Adrenal gland (tissue), 19 donors: ENCODE results near the gene ATF6B. TPM values are rescaled to one million over a fixed set of nuclear protein-coding genes. Genes with fewer than 3 reads are reported as not detected.
A peak's percentile ranks its signal among the peaks of the same experiment; 100 is the strongest.

ENCODE experiments used
- DNase-seq, 7 donors: peaks; one replicate each; pipeline ENCODE4 v3.0.0-alpha.2; 2019 to 2020
- H3K27ac ChIP-seq, 5 donors: fragments of 200-600 bp; sonication (generic) in 4 of 5; 1 replicate in 3 of 5; 2 replicates in 2 of 5; pipeline versions ENCODE4 v1.5.1 to v1.8.0; 2016 to 2020; ENCODE audit warnings: mild to moderate bottlenecking in 1 of 5
- H3K27me3 ChIP-seq: fragments of 200-600 bp; 2 replicates; pipeline ENCODE4 v1.8.0; 2021
- H3K36me3 ChIP-seq, 2 donors: fragments of 200-600 bp; replicated peaks in 1 of 2; 1 replicate in 1 of 2; 2 replicates in 1 of 2; pipeline versions ENCODE4 v1.5.1 to v1.8.0; 2018 to 2022
- H3K4me1 ChIP-seq, 2 donors: fragments of 200-600 bp; replicated peaks in 1 of 2; 1 replicate in 1 of 2; 2 replicates in 1 of 2; pipeline versions ENCODE4 v1.5.1 to v1.8.0; 2018 to 2021
- H3K4me3 ChIP-seq, 4 donors: fragments of 200-600 bp; sonication (generic) in 3 of 4; one replicate each; pipeline ENCODE4 v1.5.1; 2016 to 2018
- H3K9me3 ChIP-seq, 3 donors: fragments of 200-600 bp; sonication (generic) in 1 of 3; replicated peaks in 1 of 3; 1 replicate in 2 of 3; 2 replicates in 1 of 3; pipeline versions ENCODE4 v1.5.1 to v1.8.0; 2016 to 2021
- CTCF ChIP-seq, 6 experiments: fragments of 450-650 bp in 4 of 6; fragments of 200-600 bp in 2 of 6; sonication (generic) in 1 of 6; IDR thresholded peaks; 1 replicate in 5 of 6; 2 replicates in 1 of 6; pipeline versions ENCODE4 v1.5.1 to v1.8.0; 2016 to 2021; ENCODE audit warnings: antibody characterized with exemption in 6 of 6, mild to moderate bottlenecking in 2 of 6, moderate library complexity in 1 of 6
- POLR2A ChIP-seq, 2 donors: fragments of 450-650 bp; IDR thresholded peaks; one replicate each; pipeline ENCODE4 v1.6.1; 2017; ENCODE audit warnings: antibody characterized with exemption in 2 of 2, mild to moderate bottlenecking in 2 of 2, moderate library complexity in 1 of 2
- WGBS, 4 donors: extraction: QIAGEN DNeasy Blood & Tissue Kit in 2 of 4; methylation state at CpG; one replicate each; pipeline versions ENCODE4 v1.1.5 to v1.1.7; 2013 to 2017; 5-methylcytosine and 5-hydroxymethylcytosine counted together
- intact Hi-C, 2 donors: fragments of 100-400 bp; cut with DNase I; formaldehyde crosslinking; loops; one replicate each; pipeline versions ENCODE4 v1.14.1 to v1.15.0; 2022 to 2023
- long read RNA-seq, 10 donors: library from polyadenylated mRNA in 3 of 10; unstranded in 2 of 10; stranded (forward) in 1 of 10; transcript quantifications; one replicate each; pipeline ENCODE4 v2.0.0 and lab custom pipeline, GENCODE V29; 2021 to 2026
- polyA plus RNA-seq, 3 donors: library from polyadenylated mRNA; stranded (reverse); fragments of 200-250 nt in 2 of 3; fragments of 350-450 nt in 1 of 3; fragmentation: Illumina TruSeq in 1 of 3; extraction: RNeasy Lipid Tissue Mini Kit (QIAGEN cat#74804) in 1 of 3; gene quantifications; one replicate each; pipeline ENCODE4 v1.2.3, GENCODE V29; 2013 to 2014
- total RNA-seq, 9 donors: library from RNA; depleted of rRNA in 4 of 9; stranded (reverse); fragments of >200 nt in 4 of 9; fragments of 120-200 nt in 1 of 9; fragmentation: NEBNext Ultra II Directional in 1 of 9; extraction: Animal tissue kit (Norgen Biotek cat#: 25700) in 1 of 9; gene quantifications; one replicate each; pipeline versions ENCODE4 v1.1.0 to v1.2.4, GENCODE V29; 2013 to 2023
- donor health status: healthy with polysubstance abuse.
- donor health status: Bipolar disorder and iron deficiency.
- donor health status: DM: yes; HTN: yes; CAD: no.
- donor health status: DM: no; HTN: no; CAD: no.
- donor health status: DM: no; HTN: no; CAD: no.
- donor health status: DM: yes; HTN: yes; CAD: no.

Gene ATF6B
- total RNA-seq = 100 to 1,000 TPM in 2 of 9 donors, 10 to 100 TPM in 7; 17.7 to 109 (median 35.7) TPM
- polyA plus RNA-seq = 100 to 1,000 TPM in 1 of 3 donors, 10 to 100 TPM in 2; 42.3 to 136 (median 67.3) TPM
- long read RNA-seq, donor 1, transcript ATF6B-216 (8 exons, 1,176 nt) = major isoform, 10 of 15 reads
- long read RNA-seq, donor 1, partial matches to known transcripts = 0 of 15 reads
- long read RNA-seq, donor 1, other reads (novel, unspliced or antisense) = 0 of 15 reads
- long read RNA-seq, donor 2, transcript ATF6B-216 (8 exons, 1,176 nt) = major isoform, 9 of 32 reads
- long read RNA-seq, donor 2, partial matches to known transcripts = 13 of 32 reads
- long read RNA-seq, donor 2, other reads (novel, unspliced or antisense) = 0 of 32 reads
- long read RNA-seq, donor 3, partial matches to known transcripts = 7 of 16 reads
- long read RNA-seq, donor 3, other reads (novel, unspliced or antisense) = 0 of 16 reads
- long read RNA-seq, donor 4, partial matches to known transcripts = 7 of 11 reads
- long read RNA-seq, donor 4, other reads (novel, unspliced or antisense) = 0 of 11 reads
- long read RNA-seq, donor 5, partial matches to known transcripts = 2 of 11 reads
- long read RNA-seq, donor 5, other reads (novel, unspliced or antisense) = 4 of 11 reads
- long read RNA-seq, donor 6, partial matches to known transcripts = 1 of 7 reads
- long read RNA-seq, donor 6, other reads (novel, unspliced or antisense) = 2 of 7 reads
- long read RNA-seq, donor 7, partial matches to known transcripts = 0 of 6 reads
- long read RNA-seq, donor 7, other reads (novel, unspliced or antisense) = 0 of 6 reads
- long read RNA-seq, donor 8, transcript ATF6B-212 (5 exons, 564 nt) = minor isoform, 6 of 56 reads
- long read RNA-seq, donor 8, transcript ATF6B-216 (8 exons, 1,176 nt) = major isoform, 10 of 56 reads
- long read RNA-seq, donor 8, transcript ATF6B-210 (18 exons, 2,620 nt) = major isoform, 10 of 56 reads
- long read RNA-seq, donor 8, partial matches to known transcripts = 28 of 56 reads
- long read RNA-seq, donor 8, other reads (novel, unspliced or antisense) = 0 of 56 reads
- long read RNA-seq, donor 9, transcript ATF6B-216 (8 exons, 1,176 nt) = major isoform, 8 of 28 reads
- long read RNA-seq, donor 9, partial matches to known transcripts = 12 of 28 reads
- long read RNA-seq, donor 9, other reads (novel, unspliced or antisense) = 0 of 28 reads
- long read RNA-seq, donor 10, partial matches to known transcripts = 7 of 15 reads
- long read RNA-seq, donor 10, other reads (novel, unspliced or antisense) = 0 of 15 reads

- DNase-seq = peak; percentile 97 to 100 (median 100)
- H3K27ac ChIP-seq = peak within 1 kb of the TSS; percentile 74 to 94 (median 88)
- 0 to 1% (median 1%) methylated on average over 29 to 44 of the region's 44 CpGs for WGBS, 4 donors
- peaks cover 0 to 32% of the 10 kb centered on the region in 2 donors for H3K36me3 ChIP-seq
- no peaks in the 10 kb centered on the region for H3K9me3 ChIP-seq
- H3K4me3 ChIP-seq = peak within 1 kb of the TSS; percentile 54 to 100 (median 92)
- TF ChIP-seq POLR2A (IDR thresholded peaks at IDR 0.05) = peak; percentile 28 to 65
- no peak for TF ChIP-seq CTCF (IDR thresholded peaks at IDR 0.05)
- H3K27me3 ChIP-seq = no peaks in the 10 kb centered on the region
- intact Hi-C loops = no loop called here
- peaks cover 20 to 29% of the 10 kb centered on the region in 2 donors for H3K4me1 ChIP-seq
These were observed at the start of gene ATF6B for GRCh38 chr6:32127717-32128592. ATF6B (minus strand) TSS chr6:32128246; CDS start chr6:32128207, 39 bp downstream.

- H3K27ac ChIP-seq = peak overlapping the region; percentile 87 to 98 (median 94)
These were observed 49.2 kb upstream of the ATF6B start for GRCh38 chr6:32177183-32177787.

More at GRCh38 chr6:32177183-32177787, 49.2 kb upstream of the ATF6B start:
- H3K27me3 ChIP-seq = no peaks in the 10 kb centered on the region
- peak in 5 of 7 donors; percentile 34 to 70 (median 57) for DNase-seq
- peaks cover 33 to 46% of the 10 kb centered on the region in 2 donors for H3K4me1 ChIP-seq
- H3K36me3 ChIP-seq = peaks cover 0 to 24% of the 10 kb centered on the region in 2 donors
- H3K4me3 ChIP-seq = peak overlapping the region in 2 of 4 donors; percentile 4 to 84
- intact Hi-C loops = no loop called here
- WGBS, 4 donors = 0 to 1% (median 0%) methylated on average over 20 of the region's 20 CpGs
- TF ChIP-seq POLR2A (IDR thresholded peaks at IDR 0.05) (peak in 1 of 2 donors; percentile 40), CTCF (IDR thresholded peaks at IDR 0.05) (no peak)
- no peaks in the 10 kb centered on the region for H3K9me3 ChIP-seq
